Neural progenitor cell (in vitro differentiated cells): ENCODE data around the gene HIBADH. TPM values are rescaled to one million over a fixed set of nuclear protein-coding genes. Genes with fewer than 3 reads are reported as not detected.

Source experiments
- DNase-seq: peaks from one replicate; pipeline ENCODE4 v3.0.0-alpha.2; 2016; ENCODE audit warnings: low spot score
- H2AFZ ChIP-seq: fragments of 200-600 bp; sonication (generic); replicated peaks from 2 replicates; pipeline ENCODE4 v1.6.1; 2016; ENCODE audit warnings: antibody characterized with exemption
- H3F3A ChIP-seq: fragments of 200-600 bp; sonication (generic); 2 replicates; pipeline ENCODE4 v1.6.1; 2016; ENCODE audit warnings: antibody characterized with exemption, low read depth
- H3K27ac ChIP-seq: fragments of 200-600 bp; sonication (generic); 2 replicates; pipeline ENCODE4 v1.5.1; 2016; ENCODE audit warnings: mild to moderate bottlenecking
- H3K27me3 ChIP-seq: fragments of 200-600 bp; sonication (generic); 2 replicates; pipeline ENCODE4 v1.6.1; 2016; ENCODE audit warnings: mild to moderate bottlenecking, moderate library complexity
- H3K36me3 ChIP-seq: fragments of 200-600 bp; sonication (generic); 2 replicates; pipeline ENCODE4 v1.5.1; 2016
- H3K4me1 ChIP-seq: fragments of 200-600 bp; sonication (generic); 2 replicates; pipeline ENCODE4 v1.6.1; 2016; ENCODE audit warnings: mixed run types
- H3K4me2 ChIP-seq: fragments of 200-600 bp; sonication (generic); 2 replicates; pipeline ENCODE4 v1.6.1; 2016
- H3K4me3 ChIP-seq: fragments of 200-600 bp; sonication (generic); 2 replicates; pipeline ENCODE4 v1.5.1; 2016
- H3K79me2 ChIP-seq: fragments of 200-600 bp; sonication (generic); 2 replicates; pipeline ENCODE4 v1.6.1; 2016; ENCODE audit warnings: low read depth
- H3K9ac ChIP-seq: fragments of 200-600 bp; sonication (generic); 2 replicates; pipeline ENCODE4 v1.6.1; 2016
- H3K9me3 ChIP-seq: fragments of 200-600 bp; sonication (generic); 2 replicates; pipeline ENCODE4 v1.5.1; 2016; ENCODE audit warnings: low read depth
- H4K20me1 ChIP-seq: fragments of 200-600 bp; sonication (generic); 2 replicates; pipeline ENCODE4 v1.6.1; 2016; ENCODE audit warnings: low read depth
- H3K27ac Mint-ChIP-seq: 3 replicates; pipeline ENCODE4 v1.8.0; 2021; ENCODE audit warnings: mixed read lengths
- H3K27me3 Mint-ChIP-seq: 2 replicates; pipeline ENCODE4 v1.8.0; 2022; ENCODE audit warnings: low read depth, mild to moderate bottlenecking, inconsistent platforms, moderate library complexity, mixed read lengths; ENCODE audit not compliant: insufficient read depth
- H3K36me3 Mint-ChIP-seq: 3 replicates; pipeline ENCODE4 v1.8.0; 2021; ENCODE audit warnings: mixed read lengths
- H3K4me1 Mint-ChIP-seq: 3 replicates; pipeline ENCODE4 v1.8.0; 2021; ENCODE audit warnings: mixed read lengths
- H3K4me3 Mint-ChIP-seq: 3 replicates; pipeline ENCODE4 v1.8.0; 2021; ENCODE audit warnings: mild to moderate bottlenecking, moderate library complexity, mixed read lengths
- H3K9me3 Mint-ChIP-seq: 3 replicates; pipeline ENCODE4 v1.8.0; 2020; ENCODE audit warnings: mixed read lengths
- EZH2 ChIP-seq: fragments of 200-600 bp; sonication (generic); IDR thresholded peaks from 2 replicates; pipeline ENCODE4 v1.6.1; 2017; ENCODE audit warnings: antibody characterized with exemption, mild to moderate bottlenecking, moderate library complexity
- EZH2phosphoT487 ChIP-seq: fragments of 200-600 bp; sonication (generic); IDR thresholded peaks from 2 replicates; pipeline ENCODE4 v1.6.1; 2017; ENCODE audit warnings: antibody characterized with exemption
- total RNA-seq: library from RNA; depleted of rRNA; stranded (reverse); fragments of >200 nt; gene quantifications from 2 replicates; pipeline ENCODE4 v1.2.3, GENCODE V29; 2015; ENCODE audit warnings: low replicate concordance
- TF ChIP-seq, protein P1 (sequence below): fragments of 200-600 bp; sonication (generic); IDR thresholded peaks from 2 replicates; pipeline ENCODE4 v1.5.1; 2017; ENCODE audit warnings: antibody characterized with exemption, mild to moderate bottlenecking

The HIBADH gene
- total RNA-seq, 1 donor from 2014 or later: 88.6 TPM

- H3K36me3 Mint-ChIP-seq: peaks cover 10% of the 10 kb centered on the region
- Histone ChIP-seq H3K4me2 (no peak overlapping the region), H3K36me3 (peaks cover 6% of the 10 kb centered on the region), H2AFZ (no peak overlapping the region), H3K4me3 (no peak overlapping the region), H3K9ac (no peak overlapping the region), H3K79me2 (no peaks in the 10 kb centered on the region), H3K27me3 (no peaks in the 10 kb centered on the region), H4K20me1 (no peaks in the 10 kb centered on the region), H3K9me3 (peaks cover 7% of the 10 kb centered on the region), H3K27ac (no peak overlapping the region), H3K4me1 (no peaks in the 10 kb centered on the region), H3F3A (no peaks in the 10 kb centered on the region)
- H3K27ac Mint-ChIP-seq: no peak overlapping the region
- H3K4me3 Mint-ChIP-seq: no peak overlapping the region
- H3K9me3 Mint-ChIP-seq: peaks cover 19% of the 10 kb centered on the region
- TF ChIP-seq EZH2phosphoT487 (no peak), EZH2 (no peak)
- TF ChIP-seq, protein P1, sequence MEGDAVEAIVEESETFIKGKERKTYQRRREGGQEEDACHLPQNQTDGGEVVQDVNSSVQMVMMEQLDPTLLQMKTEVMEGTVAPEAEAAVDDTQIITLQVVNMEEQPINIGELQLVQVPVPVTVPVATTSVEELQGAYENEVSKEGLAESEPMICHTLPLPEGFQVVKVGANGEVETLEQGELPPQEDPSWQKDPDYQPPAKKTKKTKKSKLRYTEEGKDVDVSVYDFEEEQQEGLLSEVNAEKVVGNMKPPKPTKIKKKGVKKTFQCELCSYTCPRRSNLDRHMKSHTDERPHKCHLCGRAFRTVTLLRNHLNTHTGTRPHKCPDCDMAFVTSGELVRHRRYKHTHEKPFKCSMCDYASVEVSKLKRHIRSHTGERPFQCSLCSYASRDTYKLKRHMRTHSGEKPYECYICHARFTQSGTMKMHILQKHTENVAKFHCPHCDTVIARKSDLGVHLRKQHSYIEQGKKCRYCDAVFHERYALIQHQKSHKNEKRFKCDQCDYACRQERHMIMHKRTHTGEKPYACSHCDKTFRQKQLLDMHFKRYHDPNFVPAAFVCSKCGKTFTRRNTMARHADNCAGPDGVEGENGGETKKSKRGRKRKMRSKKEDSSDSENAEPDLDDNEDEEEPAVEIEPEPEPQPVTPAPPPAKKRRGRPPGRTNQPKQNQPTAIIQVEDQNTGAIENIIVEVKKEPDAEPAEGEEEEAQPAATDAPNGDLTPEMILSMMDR: no peak
- no peaks in the 10 kb centered on the region for H3K27me3 Mint-ChIP-seq
- H3K4me1 Mint-ChIP-seq: no peaks in the 10 kb centered on the region
- no peak for DNase-seq
Measured at GRCh38 chr7:27564881-27565482, 97.7 kb downstream of the HIBADH start.

GRCh38 chr7:27560706-27561235, 101.9 kb downstream of the HIBADH start:
- Histone ChIP-seq H3F3A (no peaks in the 10 kb centered on the region), H2AFZ (no peak overlapping the region), H3K27me3 (no peaks in the 10 kb centered on the region), H3K4me1 (no peaks in the 10 kb centered on the region), H3K4me2 (no peak overlapping the region), H4K20me1 (no peaks in the 10 kb centered on the region), H3K36me3 (peaks cover 6% of the 10 kb centered on the region), H3K9me3 (peaks cover 7% of the 10 kb centered on the region), H3K79me2 (no peaks in the 10 kb centered on the region), H3K27ac (no peak overlapping the region), H3K9ac (no peak overlapping the region), H3K4me3 (no peak overlapping the region)
- TF ChIP-seq, protein P1: no peak
- TF ChIP-seq EZH2 (no peak), EZH2phosphoT487 (no peak)
- peaks cover 17% of the 10 kb centered on the region for H3K9me3 Mint-ChIP-seq
- DNase-seq: no peak
- no peak overlapping the region for H3K27ac Mint-ChIP-seq
- no peaks in the 10 kb centered on the region for H3K4me1 Mint-ChIP-seq
- H3K36me3 Mint-ChIP-seq: peaks cover 9% of the 10 kb centered on the region
- H3K4me3 Mint-ChIP-seq: no peak overlapping the region
- H3K27me3 Mint-ChIP-seq: peaks cover 3% of the 10 kb centered on the region

GRCh38 chr7:27555670-27556069, 107.0 kb downstream of the HIBADH start:
- TF ChIP-seq, protein P1: no peak
- TF ChIP-seq EZH2phosphoT487 (no peak), EZH2 (no peak)
- H4K20me1 ChIP-seq: peaks cover 8% of the 10 kb centered on the region
- no peaks in the 10 kb centered on the region for H3K4me1 Mint-ChIP-seq
- no peak overlapping the region for H3K4me2 ChIP-seq
- no peaks in the 10 kb centered on the region for H3K79me2 ChIP-seq
- peaks cover 6% of the 10 kb centered on the region for H3K4me1 ChIP-seq
- no peak overlapping the region for H3K9ac ChIP-seq
- no peak overlapping the region for H3K27ac Mint-ChIP-seq
- H3K36me3 ChIP-seq: no peaks in the 10 kb centered on the region
- no peak overlapping the region for H2AFZ ChIP-seq
- no peak overlapping the region for H3K27ac ChIP-seq
- H3K4me3 ChIP-seq: no peak overlapping the region
- no peak for DNase-seq
- peaks cover 3% of the 10 kb centered on the region for H3K27me3 Mint-ChIP-seq
- H3K36me3 Mint-ChIP-seq: peaks cover 2% of the 10 kb centered on the region
- no peaks in the 10 kb centered on the region for H3K9me3 Mint-ChIP-seq
- no peaks in the 10 kb centered on the region for H3F3A ChIP-seq
- H3K4me3 Mint-ChIP-seq: no peak overlapping the region
- no peaks in the 10 kb centered on the region for H3K9me3 ChIP-seq
- no peaks in the 10 kb centered on the region for H3K27me3 ChIP-seq
